Measurements from ENCODE around the gene APH1A.
"Not testable (repeated sequence)": the region's sequence is repeated elsewhere in the genome, so short reads cannot be mapped to it uniquely, and the experiment has no call there.

Gene APH1A

GRCh38 chr1:150267896-150268295, 920 bp downstream of the APH1A start:
- peak; percentile 21 for DNase-seq (ENCODE audit: low spot score)

GRCh38 chr1:150263549-150263948, 5.3 kb downstream of the APH1A start:
- DNase-seq (ENCODE audit: low spot score) = no peak

GRCh38 chr1:150262388-150263320, 6.2 kb downstream of the APH1A start:
- no peak for DNase-seq (ENCODE audit: low spot score)

GRCh38 chr1:150261367-150261766, 7.4 kb downstream of the APH1A start:
- no peak for DNase-seq (ENCODE audit: low spot score)

GRCh38 chr1:150259758-150260669, 8.8 kb downstream of the APH1A start:
- DNase-seq (ENCODE audit: low spot score) = no peak

GRCh38 chr1:150259217-150259616, 9.6 kb downstream of the APH1A start:
- DNase-seq (ENCODE audit: low spot score) = no peak

- DNase-seq (ENCODE audit: low spot score) = no peak
These were observed 10.9 kb downstream of the APH1A start, which contains the start of gene CA14 for GRCh38 chr1:150257624-150258585. Gene CA14 (plus strand): TSS chr1:150257774. CDS start chr1:150258129, 355 bp downstream.

GRCh38 chr1:150256554-150257341, 12.1 kb downstream of the APH1A start:
- peak; percentile 36 for DNase-seq (ENCODE audit: low spot score)

- no peak for DNase-seq (ENCODE audit: low spot score)
These were observed 12.6 kb downstream of the APH1A start for GRCh38 chr1:150256198-150256553.

GRCh38 chr1:150249936-150250335, 18.9 kb downstream of the APH1A start:
- DNase-seq (ENCODE audit: low spot score) = no peak

GRCh38 chr1:150243003-150243402, 25.8 kb downstream of the APH1A start:
- DNase-seq (ENCODE audit: low spot score) = no peak

GRCh38 chr1:150237746-150238145, 31.1 kb downstream of the APH1A start:
- DNase-seq (ENCODE audit: low spot score) = no peak

- not testable (repeated sequence) for DNase-seq (ENCODE audit: low spot score)
These were observed 31.6 kb downstream of the APH1A start for GRCh38 chr1:150237176-150237575.

- no peak for DNase-seq (ENCODE audit: low spot score)
These were observed 32.2 kb downstream of the APH1A start for GRCh38 chr1:150236614-150237100.

- DNase-seq (ENCODE audit: low spot score) = peak; percentile 99
These were observed 32.8 kb downstream of the APH1A start, which contains the start of gene ANP32E for GRCh38 chr1:150235852-150236613. Gene ANP32E (minus strand): TSS chr1:150236112. CDS start chr1:150235786, 326 bp downstream.

- DNase-seq (ENCODE audit: low spot score) = peak; percentile 32
These were observed 33.4 kb downstream of the APH1A start for GRCh38 chr1:150235294-150235851.

- peak; percentile 82 for DNase-seq (ENCODE audit: low spot score)
These were observed 34.1 kb downstream of the APH1A start for GRCh38 chr1:150234566-150235293.

- no peak for DNase-seq (ENCODE audit: low spot score)
These were observed 34.6 kb downstream of the APH1A start for GRCh38 chr1:150234309-150234565.
